OCI-LY1 (cell line): Measurements from ENCODE around the gene ICAM2.

ENCODE experiments used
- H2AFZ ChIP-seq: fragments of 200-600 bp; sonication (generic), shearing (Covaris generic); 2 replicates; pipeline ENCODE4 v1.6.0; 2014; ENCODE audit warnings: antibody characterized with exemption, mild to moderate bottlenecking, low read length
- H3F3A ChIP-seq: fragments of 200-600 bp; sonication (generic), shearing (Covaris generic); 2 replicates; pipeline ENCODE4 v1.6.0; 2014; ENCODE audit warnings: mild to moderate bottlenecking, antibody characterized with exemption, low read length, moderate library complexity; ENCODE audit not compliant: insufficient read depth
- H3K27ac ChIP-seq: fragments of 200-600 bp; sonication (generic); 2 replicates; pipeline ENCODE4 v1.5.1; 2014; ENCODE audit warnings: low read length, mixed run types, mild to moderate bottlenecking, low read depth; ENCODE audit not compliant: poor library complexity, severe bottlenecking
- H3K27me3 ChIP-seq: fragments of 200-600 bp; sonication (generic); 2 replicates; pipeline ENCODE4 v1.6.0; 2014; ENCODE audit warnings: antibody characterized with exemption, mild to moderate bottlenecking, low read length, moderate library complexity; ENCODE audit not compliant: insufficient read depth
- H3K36me3 ChIP-seq: fragments of 200-600 bp; sonication (generic); 2 replicates; pipeline ENCODE4 v1.6.1; 2014; ENCODE audit warnings: mild to moderate bottlenecking, antibody characterized with exemption, low read length, moderate library complexity, mixed read lengths; ENCODE audit not compliant: insufficient read depth
- H3K4me1 ChIP-seq: fragments of 200-600 bp; sonication (generic); 2 replicates; pipeline ENCODE4 v1.5.1; 2014; ENCODE audit warnings: mild to moderate bottlenecking, low read length, moderate library complexity; ENCODE audit not compliant: insufficient read depth, severe bottlenecking
- H3K4me2 ChIP-seq: fragments of 200-600 bp; sonication (generic), shearing (Covaris generic); 2 replicates; pipeline ENCODE4 v1.6.1; 2014; ENCODE audit warnings: low read length
- H3K4me3 ChIP-seq: fragments of 200-600 bp; sonication (generic); 2 replicates; pipeline ENCODE4 v1.5.1; 2014; ENCODE audit warnings: low read length, low read depth, mild to moderate bottlenecking, mixed read lengths; ENCODE audit not compliant: poor library complexity, severe bottlenecking
- H3K79me2 ChIP-seq: fragments of 200-600 bp; shearing (Covaris generic); 2 replicates; pipeline ENCODE4 v1.6.1; 2016; ENCODE audit warnings: mixed run types, low read length, mixed read lengths; ENCODE audit not compliant: insufficient read depth
- H3K9ac ChIP-seq: fragments of 200-600 bp; sonication (generic), shearing (Covaris generic); 2 replicates; pipeline ENCODE4 v1.6.1; 2014; ENCODE audit warnings: mild to moderate bottlenecking, low read length, mixed read lengths
- H3K9me2 ChIP-seq: fragments of 200-600 bp; sonication (generic), shearing (Covaris generic); 2 replicates; pipeline ENCODE4 v1.6.1; 2014; ENCODE audit warnings: low read depth, mild to moderate bottlenecking, low read length, mixed read lengths
- H3K9me3 ChIP-seq: fragments of 200-600 bp; shearing (Covaris generic); 2 replicates; pipeline ENCODE4 v1.6.1; 2014; ENCODE audit warnings: low read length, mixed read lengths
- H4K20me1 ChIP-seq: fragments of 200-600 bp; sonication (generic), shearing (Covaris generic); 2 replicates; pipeline ENCODE4 v1.6.0; 2016; ENCODE audit warnings: mild to moderate bottlenecking, low read length; ENCODE audit not compliant: insufficient read depth
- EZH2 ChIP-seq: fragments of 200-600 bp; sonication (generic), shearing (Covaris generic); IDR thresholded peaks from 2 replicates; pipeline ENCODE4 v1.8.0; 2017; ENCODE audit warnings: borderline replicate concordance, mixed run types, mild to moderate bottlenecking, antibody characterized with exemption, low read length, moderate library complexity, mixed read lengths
- TF ChIP-seq, protein P1 (sequence below): fragments of 200-600 bp; sonication (generic), shearing (Covaris generic); IDR thresholded peaks from 2 replicates; pipeline ENCODE4 v1.5.1; 2017; ENCODE audit warnings: mild to moderate bottlenecking, antibody characterized with exemption, low read length, moderate library complexity, mixed read lengths

ICAM2 gene

DNA sequence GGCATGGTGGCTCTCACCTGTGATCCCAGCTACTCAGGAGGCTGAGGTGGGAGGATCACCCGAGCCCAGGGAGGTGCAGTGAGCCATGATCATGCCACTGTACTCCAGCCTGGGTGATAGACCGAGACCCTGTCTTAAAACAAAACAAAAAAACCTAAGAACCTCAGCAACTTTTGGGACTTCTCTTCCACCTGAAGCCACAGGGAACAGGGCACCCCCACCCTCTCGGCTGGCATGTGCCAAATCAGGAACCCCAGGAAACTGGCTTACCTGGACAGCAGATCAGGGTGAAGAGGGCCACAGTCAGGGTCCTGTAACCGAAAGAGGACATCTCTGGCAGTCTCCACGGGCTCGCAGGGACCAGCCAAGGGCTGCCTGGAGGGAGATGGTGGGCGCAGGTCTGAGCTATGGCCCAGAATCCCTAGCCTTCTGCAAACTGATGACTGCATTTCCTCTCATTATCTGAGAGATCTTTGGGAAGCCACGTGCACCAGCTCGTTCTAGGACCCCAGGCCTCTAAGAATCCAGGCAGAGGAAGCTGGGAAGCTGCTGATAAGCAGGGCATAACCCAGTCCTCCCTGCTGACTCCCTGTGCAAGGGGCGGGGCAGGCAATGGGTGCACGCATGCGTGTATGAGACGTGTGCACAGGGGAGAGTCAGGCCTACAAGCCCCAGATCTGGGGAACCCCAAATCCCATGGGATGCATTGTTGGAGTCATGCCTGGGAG is 13.9 kb downstream of the ICAM2 start:
- peaks cover 23% of the 10 kb centered on the region for H3K4me1 ChIP-seq
- no peak overlapping the region for H2AFZ ChIP-seq

DNA sequence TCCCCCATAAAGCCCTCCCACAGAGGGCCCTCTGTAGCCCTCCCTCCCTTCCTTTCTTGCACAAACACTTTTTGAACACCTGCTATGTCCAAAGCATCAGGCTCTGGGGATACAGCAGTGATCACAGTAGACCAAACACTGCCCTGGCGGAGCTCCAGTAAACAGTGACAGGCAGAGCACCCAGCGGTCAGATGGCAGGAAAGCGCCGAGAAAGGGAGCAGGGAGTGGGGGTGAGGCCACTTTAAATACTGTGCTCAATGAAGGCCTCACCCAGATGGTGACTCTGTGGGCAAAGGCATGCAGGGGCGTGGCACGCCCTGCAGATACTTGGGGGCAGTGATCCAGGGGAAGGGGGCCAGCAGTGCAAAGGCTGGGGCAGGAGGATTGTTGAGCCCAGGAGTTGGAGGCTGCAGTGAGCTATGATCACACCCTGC is 14.7 kb downstream of the ICAM2 start:
- TF ChIP-seq EZH2, result no peak
- TF ChIP-seq, protein P1, sequence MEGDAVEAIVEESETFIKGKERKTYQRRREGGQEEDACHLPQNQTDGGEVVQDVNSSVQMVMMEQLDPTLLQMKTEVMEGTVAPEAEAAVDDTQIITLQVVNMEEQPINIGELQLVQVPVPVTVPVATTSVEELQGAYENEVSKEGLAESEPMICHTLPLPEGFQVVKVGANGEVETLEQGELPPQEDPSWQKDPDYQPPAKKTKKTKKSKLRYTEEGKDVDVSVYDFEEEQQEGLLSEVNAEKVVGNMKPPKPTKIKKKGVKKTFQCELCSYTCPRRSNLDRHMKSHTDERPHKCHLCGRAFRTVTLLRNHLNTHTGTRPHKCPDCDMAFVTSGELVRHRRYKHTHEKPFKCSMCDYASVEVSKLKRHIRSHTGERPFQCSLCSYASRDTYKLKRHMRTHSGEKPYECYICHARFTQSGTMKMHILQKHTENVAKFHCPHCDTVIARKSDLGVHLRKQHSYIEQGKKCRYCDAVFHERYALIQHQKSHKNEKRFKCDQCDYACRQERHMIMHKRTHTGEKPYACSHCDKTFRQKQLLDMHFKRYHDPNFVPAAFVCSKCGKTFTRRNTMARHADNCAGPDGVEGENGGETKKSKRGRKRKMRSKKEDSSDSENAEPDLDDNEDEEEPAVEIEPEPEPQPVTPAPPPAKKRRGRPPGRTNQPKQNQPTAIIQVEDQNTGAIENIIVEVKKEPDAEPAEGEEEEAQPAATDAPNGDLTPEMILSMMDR, result no peak
- no peak overlapping the region for H3K9ac ChIP-seq
- H3K4me1 ChIP-seq, result peaks cover 23% of the 10 kb centered on the region
- H2AFZ ChIP-seq, result no peak overlapping the region
- peaks cover 55% of the 10 kb centered on the region for H3K36me3 ChIP-seq
- H3K27me3 ChIP-seq, result no peaks in the 10 kb centered on the region
- no peaks in the 10 kb centered on the region for H3F3A ChIP-seq
- no peaks in the 10 kb centered on the region for H4K20me1 ChIP-seq
- peak overlapping the region; percentile 41 for H3K27ac ChIP-seq
- peaks cover 12% of the 10 kb centered on the region; the same call in 1 of the 2 replicates for H3K79me2 ChIP-seq
- H3K9me2 ChIP-seq, result no peaks in the 10 kb centered on the region
- no peak overlapping the region for H3K4me3 ChIP-seq
- H3K9me3 ChIP-seq, result no peaks in the 10 kb centered on the region
- H3K4me2 ChIP-seq, result no peak overlapping the region

More for the DNA sequence above, 13.9 kb downstream of the ICAM2 start:
- peaks cover 13% of the 10 kb centered on the region; the same call in 1 of the 2 replicates for H3K79me2 ChIP-seq
- H3K36me3 ChIP-seq, result peaks cover 54% of the 10 kb centered on the region
- no peaks in the 10 kb centered on the region for H4K20me1 ChIP-seq
- no peaks in the 10 kb centered on the region for H3F3A ChIP-seq
- peak overlapping the region; percentile 41 for H3K27ac ChIP-seq
- H3K4me2 ChIP-seq, result no peak overlapping the region
- TF ChIP-seq EZH2, result no peak
- TF ChIP-seq, protein P1, result no peak
- H3K4me3 ChIP-seq, result no peak overlapping the region
- no peaks in the 10 kb centered on the region for H3K27me3 ChIP-seq
- no peaks in the 10 kb centered on the region for H3K9me3 ChIP-seq
- H3K9me2 ChIP-seq, result no peaks in the 10 kb centered on the region
- H3K9ac ChIP-seq, result no peak overlapping the region

DNA sequence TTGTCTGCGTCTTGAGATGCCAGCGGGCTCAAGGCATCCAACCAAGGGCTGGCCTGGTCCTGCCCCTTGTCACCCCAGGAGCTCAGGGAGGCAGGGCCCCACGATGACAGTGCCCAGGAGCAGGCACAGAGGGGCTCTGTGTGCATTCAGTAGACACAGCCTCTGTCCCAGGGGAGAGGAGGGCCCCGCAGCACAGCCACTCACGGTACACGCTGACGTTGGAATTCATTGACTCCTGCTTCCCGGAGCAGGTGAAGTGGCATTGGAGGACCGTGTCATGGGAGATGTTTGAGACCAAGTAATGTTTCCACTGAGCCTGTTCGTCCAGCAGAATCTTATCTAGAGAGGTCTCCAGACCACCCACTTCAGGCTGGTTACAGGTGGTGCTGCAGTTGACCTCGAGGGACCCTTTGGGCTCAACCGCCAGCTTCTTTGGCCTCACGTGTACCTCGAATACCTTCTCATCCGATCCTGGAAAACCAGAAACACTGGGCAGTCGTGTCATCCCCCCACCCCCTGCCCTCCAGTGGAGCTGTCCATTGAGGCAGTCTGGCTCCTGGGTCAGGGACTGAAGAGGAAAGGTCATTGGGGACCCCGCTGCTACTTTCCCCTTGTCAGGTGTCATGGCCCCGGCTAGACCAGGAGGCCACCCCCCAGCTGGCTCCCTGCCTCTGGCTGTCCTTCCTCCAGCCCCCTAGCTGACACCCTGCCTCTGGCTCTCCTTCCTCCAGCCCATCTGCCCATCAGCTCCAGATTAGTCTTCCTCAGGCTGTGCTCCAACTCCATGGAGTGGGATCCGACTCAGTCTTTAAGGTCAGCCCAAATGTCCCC is 15.3 kb downstream of the ICAM2 start:
- Histone ChIP-seq H3K9me2 (no peaks in the 10 kb centered on the region), H3K27ac (peak overlapping the region; percentile 41), H4K20me1 (no peaks in the 10 kb centered on the region), H3K27me3 (no peaks in the 10 kb centered on the region), H3K4me2 (no peak overlapping the region), H3F3A (no peaks in the 10 kb centered on the region), H3K4me3 (no peak overlapping the region), H3K9ac (no peak overlapping the region), H3K36me3 (peaks cover 53% of the 10 kb centered on the region), H3K9me3 (no peaks in the 10 kb centered on the region), H3K79me2 (0 out of 2 replicates have a peak, but pooled peaks cover 6% of the 10 kb centered on the region), H2AFZ (no peak overlapping the region), H3K4me1 (peaks cover 23% of the 10 kb centered on the region)
- TF ChIP-seq, protein P1, result no peak
- no peak for TF ChIP-seq EZH2
